Lower leg skin (tissue), 4 donors: ENCODE measurements around the gene GPATCH1. TPM values are rescaled to one million over a fixed set of nuclear protein-coding genes. Genes with fewer than 3 reads are reported as not detected.
A peak's percentile ranks its signal among the peaks of the same experiment; 100 is the strongest.

Experiments used
- DNase-seq, 2 donors: peaks; one replicate each; pipeline ENCODE4 v3.0.0-alpha.2; 2019; ENCODE audit warnings: low spot score in 2 of 2
- H3K4me3 ChIP-seq: fragments of 200-600 bp; sonication (generic); 2 replicates; pipeline ENCODE4 v1.5.1; 2017; ENCODE audit warnings: mild to moderate bottlenecking, low read depth; ENCODE audit not compliant: poor library complexity, severe bottlenecking
- POLR2A ChIP-seq, 2 donors: fragments of 450-650 bp; IDR thresholded peaks; one replicate each; pipeline ENCODE4 v1.6.1; 2016 to 2017; ENCODE audit warnings: antibody characterized with exemption in 2 of 2, mild to moderate bottlenecking in 1 of 2, moderate library complexity in 1 of 2
- WGBS, 2 donors: methylation state at CpG; one replicate each; pipeline ENCODE4 v1.1.5; 2018; 5-methylcytosine and 5-hydroxymethylcytosine counted together
- intact Hi-C: fragments of 100-400 bp; cut with DNase I; formaldehyde crosslinking; loops from one replicate; pipeline ENCODE4 v1.15.0; 2023; ENCODE audit warnings: low total_unique reads
- total RNA-seq, 4 donors: library from RNA; depleted of rRNA; stranded (reverse); fragments of >200 nt; gene quantifications; one replicate each; pipeline ENCODE4 v1.1.0, GENCODE V29; 2016
- TF ChIP-seq, protein P1 (sequence below), 3 donors: fragments of 450-650 bp; IDR thresholded peaks; one replicate each; pipeline ENCODE4 v1.5.1; 2016; ENCODE audit warnings: antibody characterized with exemption in 3 of 3, mild to moderate bottlenecking in 3 of 3, moderate library complexity in 2 of 3

GPATCH1 gene
- total RNA-seq, 4 donors from 2014 or later: 7.0 to 14.6 (median 8.7) TPM

DNA sequence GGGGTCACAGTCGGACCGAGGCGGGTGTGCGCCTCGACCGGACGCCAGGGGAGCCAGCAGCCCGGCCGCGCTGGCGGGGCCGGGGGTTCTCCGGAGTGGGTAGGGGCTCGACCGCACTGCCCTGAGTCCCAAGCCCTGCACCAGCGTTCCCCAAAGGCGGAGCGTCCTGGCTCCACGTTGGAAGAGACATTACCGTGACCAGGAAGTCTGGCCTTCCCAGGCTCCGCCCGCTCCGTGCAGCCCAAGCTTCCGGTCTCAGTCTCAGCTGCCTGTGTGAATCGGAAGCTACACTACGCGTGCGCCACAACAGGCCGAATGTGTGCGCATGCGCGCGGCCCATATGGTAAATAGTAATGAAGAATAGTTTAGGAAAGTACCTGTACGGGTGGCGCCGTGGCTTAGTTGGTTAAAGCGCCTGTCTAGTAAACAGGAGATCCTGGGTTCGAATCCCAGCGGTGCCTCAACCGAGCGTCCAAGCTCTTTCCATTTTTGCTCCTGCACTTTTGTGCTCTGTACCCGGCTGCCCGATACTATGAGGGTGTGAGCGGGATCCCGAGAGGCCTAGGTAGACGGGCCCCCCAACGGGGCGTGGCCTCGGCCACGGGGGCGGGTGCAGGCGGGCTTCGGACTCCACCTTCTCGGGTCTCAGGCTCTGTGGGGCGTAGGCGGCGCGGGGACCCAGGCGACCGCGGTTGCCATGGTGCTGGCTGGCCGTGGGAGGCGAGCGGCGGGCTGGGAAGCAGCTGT is 95.9 kb downstream of the GPATCH1 start:
- WGBS, 2 donors: 0% methylated on average over 31 to 46 of the region's 65 CpGs
- DNase-seq: peak; percentile 98 to 99
- intact Hi-C loops: loop anchor here (5.0 kb wide), 1 partner anchor 645 kb away; no protein-coding TSS in a partner anchor
- no peak for TF ChIP-seq POLR2A (IDR thresholded peaks at IDR 0.05)
- TF ChIP-seq, protein P1, sequence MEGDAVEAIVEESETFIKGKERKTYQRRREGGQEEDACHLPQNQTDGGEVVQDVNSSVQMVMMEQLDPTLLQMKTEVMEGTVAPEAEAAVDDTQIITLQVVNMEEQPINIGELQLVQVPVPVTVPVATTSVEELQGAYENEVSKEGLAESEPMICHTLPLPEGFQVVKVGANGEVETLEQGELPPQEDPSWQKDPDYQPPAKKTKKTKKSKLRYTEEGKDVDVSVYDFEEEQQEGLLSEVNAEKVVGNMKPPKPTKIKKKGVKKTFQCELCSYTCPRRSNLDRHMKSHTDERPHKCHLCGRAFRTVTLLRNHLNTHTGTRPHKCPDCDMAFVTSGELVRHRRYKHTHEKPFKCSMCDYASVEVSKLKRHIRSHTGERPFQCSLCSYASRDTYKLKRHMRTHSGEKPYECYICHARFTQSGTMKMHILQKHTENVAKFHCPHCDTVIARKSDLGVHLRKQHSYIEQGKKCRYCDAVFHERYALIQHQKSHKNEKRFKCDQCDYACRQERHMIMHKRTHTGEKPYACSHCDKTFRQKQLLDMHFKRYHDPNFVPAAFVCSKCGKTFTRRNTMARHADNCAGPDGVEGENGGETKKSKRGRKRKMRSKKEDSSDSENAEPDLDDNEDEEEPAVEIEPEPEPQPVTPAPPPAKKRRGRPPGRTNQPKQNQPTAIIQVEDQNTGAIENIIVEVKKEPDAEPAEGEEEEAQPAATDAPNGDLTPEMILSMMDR (IDR thresholded peaks at IDR 0.05): no peak
- peak overlapping the region; percentile 89 for H3K4me3 ChIP-seq

DNA sequence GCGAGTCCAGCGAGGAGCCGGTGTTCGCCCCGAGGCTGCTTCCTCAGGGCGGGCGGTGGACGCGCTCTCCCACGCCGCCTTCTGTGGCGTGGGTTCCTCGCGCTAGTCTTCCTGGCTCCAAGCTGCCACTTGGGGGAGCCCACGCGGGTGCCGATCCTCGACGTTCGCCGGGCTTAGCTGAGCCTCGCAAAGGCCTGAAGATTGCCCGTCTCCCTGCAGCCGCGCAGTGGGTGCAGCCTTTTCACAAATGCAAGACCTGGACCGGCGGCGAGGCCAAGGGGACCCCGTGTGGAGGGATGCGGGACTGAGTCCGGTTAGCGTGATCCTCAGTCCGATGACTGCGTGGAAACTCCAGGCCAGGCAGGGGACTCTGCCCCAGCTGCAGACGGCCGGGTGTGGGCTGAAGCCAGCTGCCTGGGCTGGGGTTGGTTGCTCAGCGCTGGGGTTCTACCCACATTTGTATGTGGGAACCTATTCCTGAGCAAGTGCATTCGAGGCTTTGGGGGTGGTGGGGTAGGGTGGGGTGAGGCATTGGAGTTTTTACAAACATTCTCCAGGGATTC is 96.5 kb downstream of the GPATCH1 start:
- TF ChIP-seq POLR2A (IDR thresholded peaks at IDR 0.05): no peak
- TF ChIP-seq, protein P1 (IDR thresholded peaks at IDR 0.05): no peak
- 0% methylated on average over 15 to 22 of the region's 38 CpGs for WGBS, 2 donors
- intact Hi-C loops: loop anchor here (5.0 kb wide), 1 partner anchor 645 kb away; no protein-coding TSS in a partner anchor
- DNase-seq: peak in 1 of 2 donors; percentile 95
- peak overlapping the region; percentile 46 for H3K4me3 ChIP-seq

Other genes with a start within 250 kb of the GPATCH1 start
- gene SLC7A9, start 211.4 kb upstream of the GPATCH1 start, total RNA-seq: under 1 TPM in 2 of 4 donors, not detected in 2; 0.49 TPM
- gene CEP89, start 109.2 kb upstream of the GPATCH1 start, total RNA-seq: 10 to 100 TPM in 3 of 4 donors, 1 to 10 TPM in 1; 8.8 to 16.6 (median 10.6) TPM
- 1 to 10 TPM in 3 of 4 donors, under 1 TPM in 1; 0.63 to 2.5 (median 1.4) TPM for gene FAAP24, start 108.9 kb upstream of the GPATCH1 start, total RNA-seq
- gene RHPN2, start 16.3 kb upstream of the GPATCH1 start, total RNA-seq: 10 to 100 TPM in 3 of 4 donors, 1 to 10 TPM in 1; 4.0 to 25.7 (median 19.9) TPM
- gene WDR88, start 50.9 kb downstream of the GPATCH1 start, total RNA-seq: not detected
- 10 to 100 TPM in 3 of 4 donors, 1 to 10 TPM in 1; 9.4 to 27.4 (median 18.0) TPM for gene LRP3, start 113.1 kb downstream of the GPATCH1 start, total RNA-seq
- under 1 TPM in 1 of 4 donors, not detected in 3; 0.62 TPM for gene SLC7A10, start 144.7 kb downstream of the GPATCH1 start, total RNA-seq
- gene CEBPA, start 221.4 kb downstream of the GPATCH1 start, total RNA-seq: 100 to 1,000 TPM; 228 to 297 (median 255) TPM